Measurements from ENCODE around the gene DUOX2.
"Not testable (repeated sequence)": the region's sequence is repeated elsewhere in the genome, so short reads cannot be mapped to it uniquely, and the experiment has no call there.

The DUOX2 gene

DNA sequence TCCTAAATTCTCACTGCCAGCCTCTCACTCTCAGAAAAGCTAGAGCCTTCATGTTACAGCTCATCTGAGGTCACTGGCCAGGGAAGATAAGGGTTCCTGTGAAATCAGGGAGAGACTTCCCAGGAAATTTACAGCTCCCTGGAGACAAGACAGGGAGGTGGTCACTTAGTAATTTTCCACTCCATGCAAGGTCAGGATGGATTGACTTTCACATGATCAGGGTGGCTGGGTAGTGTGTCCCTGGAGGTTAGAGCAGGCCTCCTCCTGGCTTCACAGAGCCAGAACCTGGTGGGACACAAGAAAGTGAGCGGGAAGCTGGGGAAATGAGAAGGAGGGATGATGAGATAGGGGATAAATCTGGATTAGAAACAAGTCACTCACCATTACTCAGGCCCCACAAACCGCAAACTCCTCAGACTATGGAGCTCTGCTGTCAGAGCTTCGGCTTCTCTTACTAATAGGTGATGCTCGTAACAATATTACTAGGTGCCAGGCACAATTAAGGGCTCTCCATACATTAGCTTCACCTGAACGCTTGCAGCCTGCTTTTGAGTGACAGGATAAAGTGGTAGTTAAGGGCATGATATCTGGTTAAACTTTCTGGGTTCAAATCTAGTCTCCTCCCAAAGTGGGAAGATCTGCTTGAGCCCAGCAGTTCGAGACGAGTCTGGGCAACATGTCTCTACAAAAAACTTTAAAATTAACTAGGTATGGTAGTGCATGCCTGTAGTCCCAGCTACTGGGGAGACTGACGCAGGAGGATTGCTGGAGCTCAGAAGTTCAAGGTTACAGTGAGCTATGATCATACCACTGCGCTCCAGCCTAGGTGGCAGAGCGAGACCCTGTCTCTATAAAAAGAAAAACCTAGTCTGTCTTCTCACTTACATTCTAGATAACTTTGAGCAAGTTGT lies 24.9 kb downstream of the DUOX2 start:
- Histone ChIP-seq H3K9me3 (ENCODE audit: control insufficient read depth, insufficient read depth, low read length) (no peaks in the 10 kb centered on the region; the same call in 1 of the 2 replicates), H3K36me3 (ENCODE audit: control insufficient read depth, insufficient read depth, low read length) (no peaks in the 10 kb centered on the region), H3K4me1 (ENCODE audit: control insufficient read depth, insufficient read depth, low read length) (no peaks in the 10 kb centered on the region), H3K27ac (ENCODE audit: low read length) (no peak overlapping the region), H3K27me3 (ENCODE audit: control insufficient read depth, insufficient read depth, low read length) (no peaks in the 10 kb centered on the region), H3K4me3 (ENCODE audit: low read length) (no peak overlapping the region)
- no CpG with 5 or more reads among the region's 10 CpGs for WGBS (ENCODE audit: insufficient coverage, insufficient read length)
- no peak for DNase-seq (ENCODE audit: low read depth, low spot score)

DNA sequence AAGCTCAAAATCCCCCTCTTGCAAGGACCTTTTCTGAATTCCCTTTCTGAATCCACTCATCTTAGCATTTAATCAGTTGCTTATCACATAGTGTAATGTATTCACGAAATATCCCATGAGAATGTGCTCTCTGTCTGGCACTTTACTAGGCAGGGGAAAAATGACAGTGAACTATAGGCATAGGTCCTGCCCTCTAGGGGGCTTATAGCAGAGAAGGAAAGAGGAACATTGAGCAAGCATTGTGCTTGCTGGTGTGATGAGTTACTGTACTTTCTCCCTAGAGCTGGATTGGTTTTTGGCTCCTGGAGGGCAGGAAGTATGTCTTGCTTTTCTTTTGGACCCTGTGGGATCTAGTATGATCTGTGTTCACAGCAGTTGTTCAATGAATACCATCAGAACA lies 26.5 kb downstream of the DUOX2 start:
- Histone ChIP-seq H3K36me3 (ENCODE audit: control insufficient read depth, insufficient read depth, low read length) (no peaks in the 10 kb centered on the region), H3K4me1 (ENCODE audit: control insufficient read depth, insufficient read depth, low read length) (no peaks in the 10 kb centered on the region), H3K9me3 (ENCODE audit: control insufficient read depth, insufficient read depth, low read length) (no peaks in the 10 kb centered on the region; the same call in 1 of the 2 replicates), H3K27me3 (ENCODE audit: control insufficient read depth, insufficient read depth, low read length) (no peaks in the 10 kb centered on the region), H3K27ac (ENCODE audit: low read length) (no peak overlapping the region), H3K4me3 (ENCODE audit: low read length) (no peak overlapping the region)
- no peak for DNase-seq (ENCODE audit: low read depth, low spot score)
- no CpG with 5 or more reads among the region's 1 CpG for WGBS (ENCODE audit: insufficient coverage, insufficient read length)

- H3K36me3 ChIP-seq (ENCODE audit: control insufficient read depth, insufficient read depth, low read length) = no peaks in the 10 kb centered on the region
- no peaks in the 10 kb centered on the region for H3K27me3 ChIP-seq (ENCODE audit: control insufficient read depth, insufficient read depth, low read length)
- no CpG with 5 or more reads among the region's 3 CpGs for WGBS (ENCODE audit: insufficient coverage, insufficient read length)
- DNase-seq (ENCODE audit: low read depth, low spot score) = no peak
- H3K9me3 ChIP-seq (ENCODE audit: control insufficient read depth, insufficient read depth, low read length) = no peaks in the 10 kb centered on the region; the same call in 1 of the 2 replicates
- no peak overlapping the region for H3K27ac ChIP-seq (ENCODE audit: low read length)
- no peaks in the 10 kb centered on the region for H3K4me1 ChIP-seq (ENCODE audit: control insufficient read depth, insufficient read depth, low read length)
- no peak overlapping the region for H3K4me3 ChIP-seq (ENCODE audit: low read length)
These were observed 29.8 kb downstream of the DUOX2 start for GRCh38 chr15:45084163-45084562.

- Histone ChIP-seq H3K36me3 (ENCODE audit: control insufficient read depth, insufficient read depth, low read length) (no peaks in the 10 kb centered on the region), H3K4me1 (ENCODE audit: control insufficient read depth, insufficient read depth, low read length) (no peaks in the 10 kb centered on the region), H3K9me3 (ENCODE audit: control insufficient read depth, insufficient read depth, low read length) (no peaks in the 10 kb centered on the region; the same call in 1 of the 2 replicates), H3K4me3 (ENCODE audit: low read length) (no peak overlapping the region), H3K27ac (ENCODE audit: low read length) (no peak overlapping the region), H3K27me3 (ENCODE audit: control insufficient read depth, insufficient read depth, low read length) (no peaks in the 10 kb centered on the region)
- no peak for DNase-seq (ENCODE audit: low read depth, low spot score)
These were observed 30.7 kb downstream of the DUOX2 start for GRCh38 chr15:45083223-45083622.

GRCh38 chr15:45082412-45082811 lies 31.6 kb downstream of the DUOX2 start:
- WGBS (ENCODE audit: insufficient coverage, insufficient read length) = no CpG with 5 or more reads among the region's 10 CpGs
- H3K4me3 ChIP-seq (ENCODE audit: low read length); DNase-seq (ENCODE audit: low read depth, low spot score); H3K9me3 ChIP-seq (ENCODE audit: control insufficient read depth, insufficient read depth, low read length); H3K27me3 ChIP-seq (ENCODE audit: control insufficient read depth, insufficient read depth, low read length); H3K36me3 ChIP-seq (ENCODE audit: control insufficient read depth, insufficient read depth, low read length); H3K4me1 ChIP-seq (ENCODE audit: control insufficient read depth, insufficient read depth, low read length); H3K27ac ChIP-seq (ENCODE audit: low read length): not testable (repeated sequence)

DNA sequence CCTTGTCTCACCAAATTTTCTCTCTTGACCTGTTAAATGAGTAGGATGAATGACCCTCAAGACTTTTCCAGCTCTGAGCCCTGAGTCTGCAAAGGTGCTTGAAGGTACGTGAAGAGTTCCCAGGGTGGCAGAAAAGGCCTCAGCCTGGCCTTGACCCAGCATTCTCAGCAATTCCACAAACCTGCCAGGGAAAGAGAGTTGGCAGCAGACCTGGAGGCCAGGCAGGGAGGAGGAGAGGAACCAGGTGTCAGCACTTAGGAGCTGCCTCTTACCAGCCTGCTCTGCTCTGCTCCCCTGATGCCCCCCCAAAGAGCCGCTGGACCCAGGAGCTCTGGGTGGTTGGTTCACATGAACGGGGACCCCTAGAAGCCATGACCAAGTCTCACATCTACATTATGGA lies 33.4 kb downstream of the DUOX2 start:
- H3K27me3 ChIP-seq (ENCODE audit: control insufficient read depth, insufficient read depth, low read length); H3K9me3 ChIP-seq (ENCODE audit: control insufficient read depth, insufficient read depth, low read length); DNase-seq (ENCODE audit: low read depth, low spot score); H3K27ac ChIP-seq (ENCODE audit: low read length); H3K36me3 ChIP-seq (ENCODE audit: control insufficient read depth, insufficient read depth, low read length); H3K4me1 ChIP-seq (ENCODE audit: control insufficient read depth, insufficient read depth, low read length); H3K4me3 ChIP-seq (ENCODE audit: low read length): not testable (repeated sequence)
- WGBS (ENCODE audit: insufficient coverage, insufficient read length) = no CpG with 5 or more reads among the region's 3 CpGs

DNA sequence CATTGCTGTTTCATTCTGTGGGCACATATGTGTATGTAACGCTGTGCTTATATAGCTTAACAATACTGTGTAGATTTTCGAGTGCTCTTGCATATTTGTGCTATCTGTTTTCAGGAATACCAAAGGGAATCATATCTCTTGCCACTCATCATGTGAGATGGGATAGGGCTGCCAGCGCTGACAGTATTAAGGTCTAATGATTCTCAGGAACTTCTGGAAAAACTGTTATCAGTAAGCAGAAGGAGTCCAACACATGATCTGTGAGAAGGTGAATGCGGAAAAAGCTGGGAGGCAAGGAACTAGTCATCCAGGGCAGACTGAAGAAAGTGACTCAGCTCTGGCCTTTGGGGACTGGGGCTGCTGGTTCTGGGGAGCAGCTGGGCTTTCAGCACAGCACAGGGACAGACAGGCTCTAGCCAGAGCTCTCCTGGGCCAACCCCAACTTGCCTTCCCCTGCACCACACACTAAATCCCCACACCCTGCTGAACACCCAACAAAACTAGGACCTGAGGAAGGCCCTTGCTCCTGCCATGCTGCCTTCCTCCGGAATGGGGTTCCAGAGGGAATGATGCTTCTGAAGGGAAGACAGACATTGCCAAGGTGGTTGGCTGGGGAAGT lies 34.2 kb downstream of the DUOX2 start:
- H3K4me3 ChIP-seq (ENCODE audit: low read length); H3K9me3 ChIP-seq (ENCODE audit: control insufficient read depth, insufficient read depth, low read length): not testable (repeated sequence)
- no CpG with 5 or more reads among the region's 5 CpGs for WGBS (ENCODE audit: insufficient coverage, insufficient read length)

GRCh38 chr15:45079201-45079600 lies 34.8 kb downstream of the DUOX2 start:
- DNase-seq (ENCODE audit: low read depth, low spot score); H3K27me3 ChIP-seq (ENCODE audit: control insufficient read depth, insufficient read depth, low read length); H3K36me3 ChIP-seq (ENCODE audit: control insufficient read depth, insufficient read depth, low read length); H3K4me1 ChIP-seq (ENCODE audit: control insufficient read depth, insufficient read depth, low read length); H3K27ac ChIP-seq (ENCODE audit: low read length); H3K9me3 ChIP-seq (ENCODE audit: control insufficient read depth, insufficient read depth, low read length); H3K4me3 ChIP-seq (ENCODE audit: low read length): not testable (repeated sequence)
- no CpG with 5 or more reads among the region's 5 CpGs for WGBS (ENCODE audit: insufficient coverage, insufficient read length)

More for the DNA sequence above, 34.2 kb downstream of the DUOX2 start:
- not testable (repeated sequence) for H3K27me3 ChIP-seq (ENCODE audit: control insufficient read depth, insufficient read depth, low read length); H3K36me3 ChIP-seq (ENCODE audit: control insufficient read depth, insufficient read depth, low read length); H3K27ac ChIP-seq (ENCODE audit: low read length); DNase-seq (ENCODE audit: low read depth, low spot score); H3K4me1 ChIP-seq (ENCODE audit: control insufficient read depth, insufficient read depth, low read length)

GRCh38 chr15:45077391-45077790 lies 36.6 kb downstream of the DUOX2 start:
- H3K9me3 ChIP-seq (ENCODE audit: control insufficient read depth, insufficient read depth, low read length); H3K36me3 ChIP-seq (ENCODE audit: control insufficient read depth, insufficient read depth, low read length); H3K4me3 ChIP-seq (ENCODE audit: low read length); DNase-seq (ENCODE audit: low read depth, low spot score); H3K4me1 ChIP-seq (ENCODE audit: control insufficient read depth, insufficient read depth, low read length); H3K27me3 ChIP-seq (ENCODE audit: control insufficient read depth, insufficient read depth, low read length); H3K27ac ChIP-seq (ENCODE audit: low read length): not testable (repeated sequence)
- WGBS (ENCODE audit: insufficient coverage, insufficient read length) = no CpG with 5 or more reads among the region's 2 CpGs

- not testable (repeated sequence) for H3K4me1 ChIP-seq (ENCODE audit: control insufficient read depth, insufficient read depth, low read length); DNase-seq (ENCODE audit: low read depth, low spot score); H3K36me3 ChIP-seq (ENCODE audit: control insufficient read depth, insufficient read depth, low read length); H3K4me3 ChIP-seq (ENCODE audit: low read length); H3K27me3 ChIP-seq (ENCODE audit: control insufficient read depth, insufficient read depth, low read length); H3K9me3 ChIP-seq (ENCODE audit: control insufficient read depth, insufficient read depth, low read length); H3K27ac ChIP-seq (ENCODE audit: low read length)
- no CpG with 5 or more reads among the region's 9 CpGs for WGBS (ENCODE audit: insufficient coverage, insufficient read length)
These were observed 38.3 kb downstream of the DUOX2 start for GRCh38 chr15:45075440-45076320.
